ENCODE measurements around the gene CCDC18.
"Not testable (repeated sequence)": the region's sequence is repeated elsewhere in the genome, so short reads cannot be mapped to it uniquely, and the experiment has no call there.

CCDC18 gene

DNA sequence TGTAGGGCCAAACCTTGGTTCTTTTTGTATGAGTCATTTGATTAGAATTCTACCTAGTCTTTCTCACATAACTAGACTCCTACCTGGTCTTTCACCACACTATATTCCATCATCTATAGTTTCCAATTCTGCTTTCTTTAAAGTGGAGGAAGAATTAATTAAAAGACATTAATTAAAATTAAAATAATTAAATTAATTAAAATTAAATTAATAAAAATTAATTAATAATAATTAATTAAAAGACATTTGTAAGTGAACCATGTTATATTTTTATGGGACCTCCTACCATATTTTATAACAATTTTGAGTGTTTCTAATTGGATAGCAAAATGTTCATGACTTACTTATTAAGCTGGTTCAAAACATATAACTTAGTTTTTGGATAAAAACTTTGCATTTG is 77.4 kb downstream of the CCDC18 start:
- TF ChIP-seq, protein P1, sequence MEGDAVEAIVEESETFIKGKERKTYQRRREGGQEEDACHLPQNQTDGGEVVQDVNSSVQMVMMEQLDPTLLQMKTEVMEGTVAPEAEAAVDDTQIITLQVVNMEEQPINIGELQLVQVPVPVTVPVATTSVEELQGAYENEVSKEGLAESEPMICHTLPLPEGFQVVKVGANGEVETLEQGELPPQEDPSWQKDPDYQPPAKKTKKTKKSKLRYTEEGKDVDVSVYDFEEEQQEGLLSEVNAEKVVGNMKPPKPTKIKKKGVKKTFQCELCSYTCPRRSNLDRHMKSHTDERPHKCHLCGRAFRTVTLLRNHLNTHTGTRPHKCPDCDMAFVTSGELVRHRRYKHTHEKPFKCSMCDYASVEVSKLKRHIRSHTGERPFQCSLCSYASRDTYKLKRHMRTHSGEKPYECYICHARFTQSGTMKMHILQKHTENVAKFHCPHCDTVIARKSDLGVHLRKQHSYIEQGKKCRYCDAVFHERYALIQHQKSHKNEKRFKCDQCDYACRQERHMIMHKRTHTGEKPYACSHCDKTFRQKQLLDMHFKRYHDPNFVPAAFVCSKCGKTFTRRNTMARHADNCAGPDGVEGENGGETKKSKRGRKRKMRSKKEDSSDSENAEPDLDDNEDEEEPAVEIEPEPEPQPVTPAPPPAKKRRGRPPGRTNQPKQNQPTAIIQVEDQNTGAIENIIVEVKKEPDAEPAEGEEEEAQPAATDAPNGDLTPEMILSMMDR (IDR thresholded peaks at IDR 0.05; ENCODE audit: insufficient read depth, low read length, missing control alignments): no peak
- no peak overlapping the region for H3K4me3 ChIP-seq (ENCODE audit: low read depth, low read length)
- POLR2A ChIA-PET: no interaction called here
- DNase-seq (ENCODE audit: low read depth, low spot score): no peak
- CTCF ChIA-PET: interaction anchor here (1.7 kb wide), 1 partner anchor 47 kb away, joined by 6 read pairs; no protein-coding TSS in a partner anchor

GRCh38 chr1:93260726-93261125 is 80.2 kb downstream of the CCDC18 start:
- POLR2A ChIA-PET; H3K4me3 ChIP-seq (ENCODE audit: low read depth, low read length); DNase-seq (ENCODE audit: low read depth, low spot score): not testable (repeated sequence)
- CTCF ChIA-PET: interaction anchor here (1.1 kb wide), 1 partner anchor 42 kb away, joined by 3 read pairs; no protein-coding TSS in a partner anchor

DNA sequence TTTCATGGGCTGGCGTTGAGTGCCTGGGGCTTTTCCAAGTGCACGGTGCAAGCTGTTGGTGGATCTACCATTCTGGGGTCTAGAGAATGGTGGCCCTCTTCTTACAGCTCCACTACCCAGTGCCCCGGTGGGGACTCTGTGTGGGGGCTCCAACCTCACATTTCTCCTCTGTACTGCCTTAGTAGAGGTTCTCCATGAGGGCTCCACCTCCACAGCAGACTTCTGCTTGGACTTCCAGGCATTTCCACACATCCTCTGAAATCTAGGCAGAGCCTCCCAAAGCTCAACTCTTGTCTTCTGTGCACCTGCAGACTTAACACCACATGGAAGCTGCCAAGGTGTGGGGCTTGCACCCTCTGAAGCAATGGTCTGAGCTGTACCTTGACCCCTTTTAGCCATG is 82.1 kb downstream of the CCDC18 start:
- H3K4me3 ChIP-seq (ENCODE audit: low read depth, low read length): no peak overlapping the region
- ChIA-PET CTCF (interaction anchor here (0.6 to 1.5 kb wide), 2 partner anchors 42 to 145 kb away, joined by 3 to 4 read pairs; no protein-coding TSS in a partner anchor), POLR2A (no interaction called here)
- no peak for DNase-seq (ENCODE audit: low read depth, low spot score)
- TF ChIP-seq, protein P1 (IDR thresholded peaks at IDR 0.05; ENCODE audit: insufficient read depth, low read length, missing control alignments): no peak

GRCh38 chr1:93268888-93269287 is 88.4 kb downstream of the CCDC18 start:
- CTCF ChIA-PET; POLR2A ChIA-PET; H3K4me3 ChIP-seq (ENCODE audit: low read depth, low read length); DNase-seq (ENCODE audit: low read depth, low spot score): not testable (repeated sequence)

DNA sequence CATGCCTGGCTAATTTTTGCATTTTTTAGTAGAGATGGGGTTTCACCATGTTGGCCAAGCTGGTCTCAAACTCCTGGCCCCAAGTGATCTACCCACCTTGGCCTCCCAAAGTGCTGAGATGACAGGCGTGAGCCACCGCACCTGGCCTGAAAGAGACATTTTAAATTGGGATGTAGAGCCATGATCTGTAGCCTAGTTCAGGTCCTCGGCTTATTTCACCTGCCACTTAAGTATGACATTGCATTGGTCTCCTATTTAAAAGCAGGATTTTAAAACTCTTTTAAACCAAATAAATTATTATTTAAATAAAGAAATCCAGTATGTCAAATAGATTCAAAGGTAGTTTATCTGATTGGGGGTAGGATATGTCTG is 94.7 kb downstream of the CCDC18 start:
- CTCF ChIA-PET: not testable (repeated sequence)

GRCh38 chr1:93275634-93276295 is 95.2 kb downstream of the CCDC18 start:
- DNase-seq (ENCODE audit: low read depth, low spot score): no peak
- TF ChIP-seq, protein P1 (IDR thresholded peaks at IDR 0.05; ENCODE audit: insufficient read depth, low read length, missing control alignments): no peak
- H3K4me3 ChIP-seq (ENCODE audit: low read depth, low read length): no peak overlapping the region
- ChIA-PET CTCF (no interaction called here), POLR2A (no interaction called here)

More for the DNA sequence above, 94.7 kb downstream of the CCDC18 start:
- POLR2A ChIA-PET; H3K4me3 ChIP-seq (ENCODE audit: low read depth, low read length); DNase-seq (ENCODE audit: low read depth, low spot score): not testable (repeated sequence)

- CTCF ChIA-PET; DNase-seq (ENCODE audit: low read depth, low spot score); H3K4me3 ChIP-seq (ENCODE audit: low read depth, low read length); POLR2A ChIA-PET: not testable (repeated sequence)
Observed at GRCh38 chr1:93277530-93277929, 97.0 kb downstream of the CCDC18 start.

DNA sequence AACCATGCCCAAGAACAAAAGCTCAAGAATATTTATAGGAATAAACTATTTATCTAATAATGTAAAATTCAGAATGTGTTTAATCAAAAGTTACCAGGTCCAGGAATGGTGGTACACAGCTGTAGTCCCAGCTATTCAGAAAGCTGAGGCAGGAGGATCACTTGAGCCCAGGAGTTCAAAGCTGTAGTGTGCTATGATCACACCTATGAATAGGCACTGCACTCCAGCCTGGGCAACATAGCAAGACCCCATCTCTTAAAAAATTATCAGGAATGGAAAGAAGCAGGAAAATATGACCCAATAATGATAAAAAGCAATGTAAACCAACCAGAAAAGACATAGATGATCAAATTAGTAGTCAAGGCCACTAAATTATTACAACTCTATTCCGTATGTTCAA is 103.0 kb downstream of the CCDC18 start:
- TF ChIP-seq, protein P1 (IDR thresholded peaks at IDR 0.05; ENCODE audit: insufficient read depth, low read length, missing control alignments): no peak
- no peak for DNase-seq (ENCODE audit: low read depth, low spot score)
- H3K4me3 ChIP-seq (ENCODE audit: low read depth, low read length): no peak overlapping the region
- POLR2A ChIA-PET: no interaction called here
- CTCF ChIA-PET: interaction anchor here (1.6 kb wide), 1 partner anchor 21 kb away, joined by 8 read pairs; no protein-coding TSS in a partner anchor

All from AG04449 (cell line).